HG02610 (cell line): ENCODE data around the gene SYNJ1.
"Not testable (repeated sequence)": the region's sequence is repeated elsewhere in the genome, so short reads cannot be mapped to it uniquely, and the experiment has no call there.

Source experiments
- ATAC-seq: cut with Tn5 transposase; IDR thresholded peaks from one replicate; pipeline ENCODE4 v1.9.1; 2021; ENCODE audit warnings: mild to moderate bottlenecking, moderate library complexity; ENCODE audit not compliant: unreplicated experiment

SYNJ1 gene, protein sequence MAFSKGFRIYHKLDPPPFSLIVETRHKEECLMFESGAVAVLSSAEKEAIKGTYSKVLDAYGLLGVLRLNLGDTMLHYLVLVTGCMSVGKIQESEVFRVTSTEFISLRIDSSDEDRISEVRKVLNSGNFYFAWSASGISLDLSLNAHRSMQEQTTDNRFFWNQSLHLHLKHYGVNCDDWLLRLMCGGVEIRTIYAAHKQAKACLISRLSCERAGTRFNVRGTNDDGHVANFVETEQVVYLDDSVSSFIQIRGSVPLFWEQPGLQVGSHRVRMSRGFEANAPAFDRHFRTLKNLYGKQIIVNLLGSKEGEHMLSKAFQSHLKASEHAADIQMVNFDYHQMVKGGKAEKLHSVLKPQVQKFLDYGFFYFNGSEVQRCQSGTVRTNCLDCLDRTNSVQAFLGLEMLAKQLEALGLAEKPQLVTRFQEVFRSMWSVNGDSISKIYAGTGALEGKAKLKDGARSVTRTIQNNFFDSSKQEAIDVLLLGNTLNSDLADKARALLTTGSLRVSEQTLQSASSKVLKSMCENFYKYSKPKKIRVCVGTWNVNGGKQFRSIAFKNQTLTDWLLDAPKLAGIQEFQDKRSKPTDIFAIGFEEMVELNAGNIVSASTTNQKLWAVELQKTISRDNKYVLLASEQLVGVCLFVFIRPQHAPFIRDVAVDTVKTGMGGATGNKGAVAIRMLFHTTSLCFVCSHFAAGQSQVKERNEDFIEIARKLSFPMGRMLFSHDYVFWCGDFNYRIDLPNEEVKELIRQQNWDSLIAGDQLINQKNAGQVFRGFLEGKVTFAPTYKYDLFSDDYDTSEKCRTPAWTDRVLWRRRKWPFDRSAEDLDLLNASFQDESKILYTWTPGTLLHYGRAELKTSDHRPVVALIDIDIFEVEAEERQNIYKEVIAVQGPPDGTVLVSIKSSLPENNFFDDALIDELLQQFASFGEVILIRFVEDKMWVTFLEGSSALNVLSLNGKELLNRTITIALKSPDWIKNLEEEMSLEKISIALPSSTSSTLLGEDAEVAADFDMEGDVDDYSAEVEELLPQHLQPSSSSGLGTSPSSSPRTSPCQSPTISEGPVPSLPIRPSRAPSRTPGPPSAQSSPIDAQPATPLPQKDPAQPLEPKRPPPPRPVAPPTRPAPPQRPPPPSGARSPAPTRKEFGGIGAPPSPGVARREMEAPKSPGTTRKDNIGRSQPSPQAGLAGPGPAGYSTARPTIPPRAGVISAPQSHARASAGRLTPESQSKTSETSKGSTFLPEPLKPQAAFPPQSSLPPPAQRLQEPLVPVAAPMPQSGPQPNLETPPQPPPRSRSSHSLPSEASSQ (N-terminal part only)

DNA sequence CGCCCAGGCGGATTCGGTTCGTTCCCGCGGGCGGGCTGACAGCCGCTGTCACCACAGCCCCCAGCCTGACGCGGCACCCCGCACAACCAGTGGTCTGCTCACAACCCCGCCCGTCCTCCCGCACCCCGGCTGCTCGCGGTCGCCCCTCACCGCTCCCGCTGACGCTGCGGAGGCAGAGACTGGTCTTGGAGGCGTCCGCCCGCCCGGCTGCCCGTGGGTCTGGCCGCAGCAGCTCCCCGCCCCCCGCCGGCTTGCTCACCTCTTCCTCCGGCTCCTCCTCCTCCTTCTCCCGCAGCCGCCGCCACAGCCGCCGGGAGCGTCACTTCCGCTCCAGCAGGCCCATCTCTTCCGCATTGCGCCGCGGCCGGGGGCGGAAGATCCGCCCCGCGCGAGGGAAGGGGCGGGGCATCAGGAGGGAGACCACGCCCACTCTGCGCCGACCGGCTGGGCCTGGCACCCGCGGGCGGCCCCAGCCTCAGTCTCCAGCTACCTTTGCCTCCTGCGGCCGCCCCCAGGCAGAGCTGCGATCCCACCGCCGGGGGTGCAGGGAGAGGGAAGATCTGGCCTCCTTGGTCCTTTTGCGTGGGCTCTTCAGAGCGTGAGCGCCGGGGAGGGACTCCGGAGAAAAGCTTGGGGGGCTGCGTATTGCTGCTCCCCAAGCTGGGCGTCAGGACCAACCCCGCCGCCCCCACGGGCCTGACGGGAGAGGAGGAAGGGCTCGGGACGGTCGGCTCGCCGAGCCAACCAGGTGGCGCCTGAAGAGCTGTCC lies at the start of gene SYNJ1:
TSS of gene SYNJ1 (minus strand) at position 327 of the 769 bp plus-strand sequence. CDS start 1,118 bp downstream, outside the sequence.
- ATAC-seq, result peak; percentile 95

DNA sequence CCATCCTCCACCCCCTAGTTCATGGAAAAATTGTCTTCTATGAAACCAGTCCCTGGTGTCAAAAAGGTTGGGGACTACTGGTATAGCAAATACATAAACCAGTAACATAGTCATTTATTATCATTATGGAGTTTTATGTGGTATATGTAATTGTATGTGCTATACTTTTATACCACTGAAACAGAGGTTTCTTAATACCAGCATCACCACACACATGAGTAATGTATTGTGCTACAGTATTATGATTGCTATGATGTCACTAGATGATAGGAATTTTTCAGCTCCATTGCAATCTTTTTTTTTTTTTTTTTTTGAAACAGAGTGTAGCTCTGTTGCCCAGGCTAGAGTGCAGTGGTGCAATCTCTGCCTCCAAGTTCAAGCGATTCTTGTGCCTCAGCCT lies 49.5 kb upstream of the SYNJ1 start:
- ATAC-seq, result no peak

- no peak for ATAC-seq
These were observed 48.9 kb upstream of the SYNJ1 start for GRCh38 chr21:32776743-32777142.

DNA sequence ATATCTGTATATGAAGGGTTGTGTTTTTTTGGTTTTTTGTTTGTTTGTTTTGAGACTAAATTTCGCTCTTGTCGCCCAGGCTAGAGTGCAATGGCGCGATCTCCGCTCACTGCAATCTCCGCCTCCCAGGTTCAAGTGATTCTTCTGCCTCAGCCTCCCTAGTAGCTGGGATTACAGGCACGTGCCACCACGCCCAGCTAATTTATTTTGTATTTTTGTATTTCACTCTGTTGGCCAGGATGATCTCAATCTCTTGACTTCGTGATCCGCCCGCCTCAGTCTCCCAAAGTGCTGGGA lies 45.2 kb upstream of the SYNJ1 start:
- ATAC-seq, result not testable (repeated sequence)

GRCh38 chr21:32772281-32773047 lies 44.7 kb upstream of the SYNJ1 start:
- no peak for ATAC-seq

- ATAC-seq, result peak; percentile 34
These were observed 43.2 kb upstream of the SYNJ1 start for GRCh38 chr21:32770871-32771523.

GRCh38 chr21:32768530-32768929 lies 40.7 kb upstream of the SYNJ1 start:
- ATAC-seq, result no peak

GRCh38 chr21:32765058-32765457 lies 37.2 kb upstream of the SYNJ1 start:
- ATAC-seq, result no peak

DNA sequence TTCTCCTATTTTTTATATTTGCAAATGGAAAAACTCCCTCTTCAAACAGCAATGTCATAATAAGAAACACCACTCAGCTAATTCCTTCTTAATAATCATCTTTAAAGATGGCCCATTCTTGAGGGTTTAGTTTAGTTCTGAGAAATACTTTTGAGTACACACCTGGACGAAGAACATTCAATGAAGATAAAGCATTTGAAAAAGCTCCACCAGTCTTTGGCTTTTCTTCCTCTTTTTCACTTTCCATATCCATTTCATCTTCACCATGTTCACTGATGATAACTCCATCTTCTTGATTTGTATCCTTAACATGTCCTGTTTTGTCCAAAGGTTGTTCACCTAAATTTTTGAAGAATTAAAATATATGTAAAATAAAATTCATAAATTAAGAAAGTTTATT lies 36.4 kb upstream of the SYNJ1 start:
- ATAC-seq, result no peak

DNA sequence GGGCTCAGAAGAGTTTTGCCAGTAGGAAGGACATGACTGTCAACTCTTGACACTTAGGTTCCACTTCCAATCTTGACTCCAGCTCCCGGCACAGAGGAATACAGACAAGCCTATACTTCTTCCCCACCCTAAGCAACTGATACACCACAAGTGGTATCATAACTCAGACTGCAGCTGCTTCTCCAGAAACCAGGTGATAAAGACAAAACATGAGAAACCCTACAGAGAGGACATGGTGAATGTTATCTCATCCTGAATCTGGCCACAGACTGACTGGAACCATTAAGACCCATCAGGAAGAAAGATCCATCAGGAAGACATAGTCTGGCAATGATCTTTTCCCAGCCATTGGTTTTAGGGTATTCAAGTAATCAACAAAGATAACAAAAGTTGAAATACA lies 30.0 kb upstream of the SYNJ1 start:
- no peak for ATAC-seq

- no peak for ATAC-seq
These were observed 28.3 kb upstream of the SYNJ1 start for GRCh38 chr21:32756096-32756495.

GRCh38 chr21:32753818-32754585 lies 26.2 kb upstream of the SYNJ1 start:
- no peak for ATAC-seq

GRCh38 chr21:32750405-32750804 lies 22.6 kb upstream of the SYNJ1 start:
- no peak for ATAC-seq

DNA sequence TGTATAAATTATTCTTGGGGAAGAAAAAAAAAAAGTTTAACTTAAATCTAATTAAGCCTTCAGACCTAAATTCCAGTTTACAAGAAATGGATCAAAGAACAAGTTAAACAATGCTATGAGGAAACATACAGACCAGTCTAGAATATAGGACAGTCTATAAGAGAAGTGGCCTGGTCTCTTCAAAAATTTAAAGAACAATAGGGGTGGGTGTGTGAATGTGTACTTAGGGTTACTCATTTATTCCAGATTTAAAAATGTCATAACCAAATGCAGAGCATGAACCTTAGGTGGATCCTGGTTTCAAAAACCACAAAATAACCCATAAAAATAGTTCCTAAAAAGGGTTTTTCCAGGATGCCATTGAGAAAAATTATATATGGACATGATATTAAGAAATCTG lies 21.8 kb upstream of the SYNJ1 start:
- ATAC-seq, result no peak

GRCh38 chr21:32748529-32748928 lies 20.7 kb upstream of the SYNJ1 start:
- ATAC-seq, result no peak

- ATAC-seq, result no peak
These were observed 19.6 kb upstream of the SYNJ1 start for GRCh38 chr21:32747396-32747795.

GRCh38 chr21:32746711-32747110 lies 18.9 kb upstream of the SYNJ1 start:
- ATAC-seq, result not testable (repeated sequence)

DNA sequence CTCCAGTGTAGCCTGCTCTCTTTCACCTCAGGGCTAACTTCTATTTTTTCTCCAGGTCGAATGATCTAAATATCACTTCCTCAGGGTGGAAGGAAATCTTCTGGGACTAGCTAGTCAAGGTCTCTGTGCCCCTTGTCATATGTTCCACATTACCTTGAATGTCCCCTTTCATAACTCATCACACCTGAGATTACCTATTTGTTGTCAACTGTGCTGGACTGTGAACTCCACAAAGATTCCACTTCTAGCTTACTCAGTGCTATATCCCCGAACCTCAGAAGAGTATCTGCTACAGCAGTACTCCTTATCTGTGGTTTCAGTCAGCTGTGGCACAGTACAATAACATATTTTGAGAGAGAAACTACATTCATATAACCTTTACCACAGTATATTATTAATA lies 14.6 kb upstream of the SYNJ1 start:
- no peak for ATAC-seq
